ENCODE data around the gene ZFYVE19. TPM values are rescaled to one million over a fixed set of nuclear protein-coding genes. Genes with fewer than 3 reads are reported as not detected.

ZFYVE19 gene
- total and polyA plus RNA-seq, 2 of the 13 experiments (the other 11 are each of a cell fraction or from before 2014, with no cell fraction given): 23.3 to 44.0 TPM

DNA sequence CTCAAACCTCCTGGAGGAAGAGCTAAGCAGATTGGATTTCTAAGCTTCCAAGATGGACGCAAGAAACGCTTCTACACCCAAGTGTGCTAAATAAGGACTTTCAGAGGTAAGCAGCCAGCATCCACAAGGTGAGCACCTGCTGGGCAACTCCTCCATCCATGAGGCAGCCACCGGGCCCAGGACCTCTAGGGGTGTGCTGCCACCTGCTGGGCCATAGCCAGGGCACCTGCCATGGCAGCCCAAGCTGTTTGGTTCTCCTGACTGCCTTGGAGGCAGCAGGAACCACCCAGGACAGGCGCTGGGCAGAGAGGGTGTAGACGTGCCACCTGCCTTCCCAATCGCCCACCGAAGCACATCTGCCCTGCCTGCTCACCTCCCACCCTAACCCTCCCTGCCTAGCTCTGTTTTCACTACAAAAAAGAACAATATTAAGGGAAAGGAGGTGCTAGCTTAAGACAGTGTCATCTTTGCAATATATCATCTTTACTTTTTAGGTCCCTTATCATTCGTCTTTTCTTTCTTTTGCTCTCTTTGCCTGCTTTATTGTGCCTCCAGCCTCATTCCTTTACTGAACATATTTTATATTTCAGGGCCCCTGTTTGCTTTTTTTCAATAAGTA is 24.2 kb upstream of the ZFYVE19 start (continued):
- TF ChIP-seq, protein P1, sequence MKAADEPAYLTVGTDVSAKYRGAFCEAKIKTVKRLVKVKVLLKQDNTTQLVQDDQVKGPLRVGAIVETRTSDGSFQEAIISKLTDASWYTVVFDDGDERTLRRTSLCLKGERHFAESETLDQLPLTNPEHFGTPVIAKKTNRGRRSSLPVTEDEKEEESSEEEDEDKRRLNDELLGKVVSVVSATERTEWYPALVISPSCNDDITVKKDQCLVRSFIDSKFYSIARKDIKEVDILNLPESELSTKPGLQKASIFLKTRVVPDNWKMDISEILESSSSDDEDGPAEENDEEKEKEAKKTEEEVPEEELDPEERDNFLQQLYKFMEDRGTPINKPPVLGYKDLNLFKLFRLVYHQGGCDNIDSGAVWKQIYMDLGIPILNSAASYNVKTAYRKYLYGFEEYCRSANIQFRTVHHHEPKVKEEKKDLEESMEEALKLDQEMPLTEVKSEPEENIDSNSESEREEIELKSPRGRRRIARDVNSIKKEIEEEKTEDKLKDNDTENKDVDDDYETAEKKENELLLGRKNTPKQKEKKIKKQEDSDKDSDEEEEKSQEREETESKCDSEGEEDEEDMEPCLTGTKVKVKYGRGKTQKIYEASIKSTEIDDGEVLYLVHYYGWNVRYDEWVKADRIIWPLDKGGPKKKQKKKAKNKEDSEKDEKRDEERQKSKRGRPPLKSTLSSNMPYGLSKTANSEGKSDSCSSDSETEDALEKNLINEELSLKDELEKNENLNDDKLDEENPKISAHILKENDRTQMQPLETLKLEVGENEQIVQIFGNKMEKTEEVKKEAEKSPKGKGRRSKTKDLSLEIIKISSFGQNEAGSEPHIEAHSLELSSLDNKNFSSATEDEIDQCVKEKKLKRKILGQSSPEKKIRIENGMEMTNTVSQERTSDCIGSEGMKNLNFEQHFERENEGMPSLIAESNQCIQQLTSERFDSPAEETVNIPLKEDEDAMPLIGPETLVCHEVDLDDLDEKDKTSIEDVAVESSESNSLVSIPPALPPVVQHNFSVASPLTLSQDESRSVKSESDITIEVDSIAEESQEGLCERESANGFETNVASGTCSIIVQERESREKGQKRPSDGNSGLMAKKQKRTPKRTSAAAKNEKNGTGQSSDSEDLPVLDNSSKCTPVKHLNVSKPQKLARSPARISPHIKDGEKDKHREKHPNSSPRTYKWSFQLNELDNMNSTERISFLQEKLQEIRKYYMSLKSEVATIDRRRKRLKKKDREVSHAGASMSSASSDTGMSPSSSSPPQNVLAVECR (CRISPR knock-in tag; IDR thresholded peaks at IDR 0.05; ENCODE audit: borderline replicate concordance): peak; percentile 32; the same call in 1 of the 2 replicates
- 0 out of 2 replicates have a peak, but pooled peaks have one; percentile 64 for TF ChIP-seq KAT7 (CRISPR knock-in tag; IDR thresholded peaks at IDR 0.05; ENCODE audit: borderline replicate concordance)
- TF ChIP-seq, protein P2, sequence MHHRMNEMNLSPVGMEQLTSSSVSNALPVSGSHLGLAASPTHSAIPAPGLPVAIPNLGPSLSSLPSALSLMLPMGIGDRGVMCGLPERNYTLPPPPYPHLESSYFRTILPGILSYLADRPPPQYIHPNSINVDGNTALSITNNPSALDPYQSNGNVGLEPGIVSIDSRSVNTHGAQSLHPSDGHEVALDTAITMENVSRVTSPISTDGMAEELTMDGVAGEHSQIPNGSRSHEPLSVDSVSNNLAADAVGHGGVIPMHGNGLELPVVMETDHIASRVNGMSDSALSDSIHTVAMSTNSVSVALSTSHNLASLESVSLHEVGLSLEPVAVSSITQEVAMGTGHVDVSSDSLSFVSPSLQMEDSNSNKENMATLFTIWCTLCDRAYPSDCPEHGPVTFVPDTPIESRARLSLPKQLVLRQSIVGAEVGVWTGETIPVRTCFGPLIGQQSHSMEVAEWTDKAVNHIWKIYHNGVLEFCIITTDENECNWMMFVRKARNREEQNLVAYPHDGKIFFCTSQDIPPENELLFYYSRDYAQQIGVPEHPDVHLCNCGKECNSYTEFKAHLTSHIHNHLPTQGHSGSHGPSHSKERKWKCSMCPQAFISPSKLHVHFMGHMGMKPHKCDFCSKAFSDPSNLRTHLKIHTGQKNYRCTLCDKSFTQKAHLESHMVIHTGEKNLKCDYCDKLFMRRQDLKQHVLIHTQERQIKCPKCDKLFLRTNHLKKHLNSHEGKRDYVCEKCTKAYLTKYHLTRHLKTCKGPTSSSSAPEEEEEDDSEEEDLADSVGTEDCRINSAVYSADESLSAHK (CRISPR knock-in tag; IDR thresholded peaks at IDR 0.05; ENCODE audit: borderline replicate concordance): no peak
- TF ChIP-seq ZNF33B (CRISPR knock-in tag; IDR thresholded peaks at IDR 0.05): no peak
- no peak for TF ChIP-seq HIVEP1 (CRISPR knock-in tag; IDR thresholded peaks at IDR 0.05)
- TF ChIP-seq ZNF317 (CRISPR knock-in tag; IDR thresholded peaks at IDR 0.05): no peak
- TF ChIP-seq ZNF253 (CRISPR knock-in tag; IDR thresholded peaks at IDR 0.05; ENCODE audit: borderline replicate concordance): no peak
- TF ChIP-seq ZFP41 (CRISPR knock-in tag; IDR thresholded peaks at IDR 0.05; ENCODE audit: borderline replicate concordance): no peak
- TF ChIP-seq TEAD2 (CRISPR knock-in tag; IDR thresholded peaks at IDR 0.05): no peak
- TF ChIP-seq, protein P3, sequence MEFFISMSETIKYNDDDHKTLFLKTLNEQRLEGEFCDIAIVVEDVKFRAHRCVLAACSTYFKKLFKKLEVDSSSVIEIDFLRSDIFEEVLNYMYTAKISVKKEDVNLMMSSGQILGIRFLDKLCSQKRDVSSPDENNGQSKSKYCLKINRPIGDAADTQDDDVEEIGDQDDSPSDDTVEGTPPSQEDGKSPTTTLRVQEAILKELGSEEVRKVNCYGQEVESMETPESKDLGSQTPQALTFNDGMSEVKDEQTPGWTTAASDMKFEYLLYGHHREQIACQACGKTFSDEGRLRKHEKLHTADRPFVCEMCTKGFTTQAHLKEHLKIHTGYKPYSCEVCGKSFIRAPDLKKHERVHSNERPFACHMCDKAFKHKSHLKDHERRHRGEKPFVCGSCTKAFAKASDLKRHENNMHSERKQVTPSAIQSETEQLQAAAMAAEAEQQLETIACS (CRISPR knock-in tag; IDR thresholded peaks at IDR 0.05): no peak
- TF ChIP-seq NFE2L2 (IDR thresholded peaks at IDR 0.05; ENCODE audit: low read length): no peak
- peak in 1 of 2 experiments; percentile 74; a peak in 1 of 4 replicates for TF ChIP-seq KLF16 (CRISPR knock-in tag; IDR thresholded peaks at IDR 0.05)
- TF ChIP-seq SCMH1 (CRISPR knock-in tag; IDR thresholded peaks at IDR 0.05; ENCODE audit: borderline replicate concordance): no peak
- TF ChIP-seq SIX4 (CRISPR knock-in tag; IDR thresholded peaks at IDR 0.05): no peak
- no peak for TF ChIP-seq ZNF160 (CRISPR knock-in tag; IDR thresholded peaks at IDR 0.05)
- TF ChIP-seq ZNF567 (CRISPR knock-in tag; IDR thresholded peaks at IDR 0.05; ENCODE audit: borderline replicate concordance): no peak
- peak; percentile 53; the same call in 1 of the 2 replicates for TF ChIP-seq CBFB (CRISPR knock-in tag; IDR thresholded peaks at IDR 0.05)
- TF ChIP-seq, protein P4, sequence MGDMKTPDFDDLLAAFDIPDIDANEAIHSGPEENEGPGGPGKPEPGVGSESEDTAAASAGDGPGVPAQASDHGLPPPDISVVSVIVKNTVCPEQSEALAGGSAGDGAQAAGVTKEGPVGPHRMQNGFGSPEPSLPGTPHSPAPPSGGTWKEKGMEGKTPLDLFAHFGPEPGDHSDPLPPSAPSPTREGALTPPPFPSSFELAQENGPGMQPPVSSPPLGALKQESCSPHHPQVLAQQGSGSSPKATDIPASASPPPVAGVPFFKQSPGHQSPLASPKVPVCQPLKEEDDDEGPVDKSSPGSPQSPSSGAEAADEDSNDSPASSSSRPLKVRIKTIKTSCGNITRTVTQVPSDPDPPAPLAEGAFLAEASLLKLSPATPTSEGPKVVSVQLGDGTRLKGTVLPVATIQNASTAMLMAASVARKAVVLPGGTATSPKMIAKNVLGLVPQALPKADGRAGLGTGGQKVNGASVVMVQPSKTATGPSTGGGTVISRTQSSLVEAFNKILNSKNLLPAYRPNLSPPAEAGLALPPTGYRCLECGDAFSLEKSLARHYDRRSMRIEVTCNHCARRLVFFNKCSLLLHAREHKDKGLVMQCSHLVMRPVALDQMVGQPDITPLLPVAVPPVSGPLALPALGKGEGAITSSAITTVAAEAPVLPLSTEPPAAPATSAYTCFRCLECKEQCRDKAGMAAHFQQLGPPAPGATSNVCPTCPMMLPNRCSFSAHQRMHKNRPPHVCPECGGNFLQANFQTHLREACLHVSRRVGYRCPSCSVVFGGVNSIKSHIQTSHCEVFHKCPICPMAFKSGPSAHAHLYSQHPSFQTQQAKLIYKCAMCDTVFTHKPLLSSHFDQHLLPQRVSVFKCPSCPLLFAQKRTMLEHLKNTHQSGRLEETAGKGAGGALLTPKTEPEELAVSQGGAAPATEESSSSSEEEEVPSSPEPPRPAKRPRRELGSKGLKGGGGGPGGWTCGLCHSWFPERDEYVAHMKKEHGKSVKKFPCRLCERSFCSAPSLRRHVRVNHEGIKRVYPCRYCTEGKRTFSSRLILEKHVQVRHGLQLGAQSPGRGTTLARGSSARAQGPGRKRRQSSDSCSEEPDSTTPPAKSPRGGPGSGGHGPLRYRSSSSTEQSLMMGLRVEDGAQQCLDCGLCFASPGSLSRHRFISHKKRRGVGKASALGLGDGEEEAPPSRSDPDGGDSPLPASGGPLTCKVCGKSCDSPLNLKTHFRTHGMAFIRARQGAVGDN (CRISPR knock-in tag; IDR thresholded peaks at IDR 0.05): peak; percentile 64

Measured in HepG2 (cell line).